GM12878 (cell line): Measurements from ENCODE around the gene AMT. TPM values are rescaled to one million over a fixed set of nuclear protein-coding genes. Genes with fewer than 3 reads are reported as not detected.

Experiments used
- ATF7 ChIP-seq: fragments of 450-650 bp; IDR thresholded peaks from 2 replicates; pipeline ENCODE4 v1.6.1; 2016; ENCODE audit warnings: low read depth, mild to moderate bottlenecking
- CEBPB ChIP-seq, 2 experiments: fragments of 150-350 bp in 1 of 2; IDR thresholded peaks; 2 replicates each; pipeline ENCODE4 v1.6.1; 2012 to 2014; ENCODE audit warnings: low read depth in 2 of 2, low read length in 2 of 2, borderline replicate concordance in 1 of 2, inconsistent platforms in 1 of 2
- CHD1 ChIP-seq: IDR thresholded peaks from 2 replicates; pipeline ENCODE4 v1.6.1; 2012; ENCODE audit warnings: low read depth, low read length, improper control_type of control experiment
- DPF2 ChIP-seq: fragments of 450-650 bp; IDR thresholded peaks from 2 replicates; pipeline ENCODE4 v1.6.1; 2017; ENCODE audit warnings: mild to moderate bottlenecking
- E2F8 ChIP-seq: fragments of 450-650 bp; IDR thresholded peaks from 2 replicates; pipeline ENCODE4 v1.6.1; 2018; ENCODE audit warnings: mild to moderate bottlenecking, low read depth, moderate library complexity; ENCODE audit not compliant: partially characterized antibody
- EGR1 ChIP-seq, 2 experiments: IDR thresholded peaks; 1 replicate in 1 of 2; 2 replicates in 1 of 2; pipeline ENCODE4 v1.6.1; 2011 to 2012; ENCODE audit warnings: low read depth in 2 of 2, low read length in 2 of 2, borderline replicate concordance in 1 of 2, mild to moderate bottlenecking in 1 of 2, moderate library complexity in 1 of 2
- KAT2A ChIP-seq: conservative IDR thresholded peaks from 2 replicates; pipeline ENCODE4 v1.6.1; 2011; ENCODE audit warnings: low read depth, low read length; ENCODE audit not compliant: control insufficient read depth
- MAX ChIP-seq: IDR thresholded peaks from 2 replicates; pipeline ENCODE4 v1.6.1; 2012; ENCODE audit warnings: low read depth, low read length, improper control_type of control experiment
- MYC ChIP-seq: IDR thresholded peaks from 2 replicates; pipeline ENCODE4 v1.6.1; 2011; ENCODE audit warnings: mild to moderate bottlenecking, low read length, moderate library complexity, inconsistent platforms; ENCODE audit not compliant: insufficient read depth, insufficient replicate concordance, insufficient read length, severe bottlenecking
- NFYB ChIP-seq: IDR thresholded peaks from 2 replicates; pipeline ENCODE4 v1.6.1; 2011; ENCODE audit warnings: low read depth, mild to moderate bottlenecking, low read length, improper control_type of control experiment, moderate library complexity; ENCODE audit not compliant: insufficient read depth
- NR2C1 ChIP-seq: fragments of 450-650 bp; IDR thresholded peaks from 2 replicates; pipeline ENCODE4 v1.6.1; 2017; ENCODE audit warnings: antibody characterized with exemption, mild to moderate bottlenecking, moderate library complexity
- RB1 ChIP-seq: fragments of 450-650 bp; formaldehyde crosslinking; IDR thresholded peaks from 2 replicates; pipeline ENCODE4 v1.6.1; 2017; ENCODE audit warnings: mild to moderate bottlenecking, borderline replicate concordance
- REST ChIP-seq: IDR thresholded peaks from 2 replicates; pipeline ENCODE4 v1.6.1; 2012; ENCODE audit warnings: mild to moderate bottlenecking, low read depth, low read length
- RFX5 ChIP-seq: IDR thresholded peaks from 2 replicates; pipeline ENCODE4 v1.6.1; 2011; ENCODE audit warnings: low read depth, low read length, improper control_type of control experiment
- SIN3A ChIP-seq: IDR thresholded peaks from 2 replicates; pipeline ENCODE4 v1.6.1; 2012; ENCODE audit warnings: low read depth, low read length, improper control_type of control experiment
- STAT1 ChIP-seq: fragments of 450-650 bp; conservative IDR thresholded peaks from 2 replicates; pipeline ENCODE4 v1.6.1; 2014; ENCODE audit warnings: antibody characterized with exemption, mild to moderate bottlenecking
- ZNF24 ChIP-seq: fragments of 450-650 bp; IDR thresholded peaks from 2 replicates; pipeline ENCODE4 v1.6.1; 2017; ENCODE audit warnings: antibody characterized with exemption, mild to moderate bottlenecking
- polyA plus RNA-seq, 11 experiments: library from polyadenylated mRNA; depleted of rRNA in 4 of 11; unstranded in 6 of 11; stranded (reverse) in 5 of 11; fragments of >200 nt; fragmentation: Nextera tagmentation in 4 of 11; fragmentation: Illumina TruSeq in 1 of 11; extraction: Ambion mirVana in 4 of 11; extraction: Trizol in 1 of 11; gene quantifications; 1 replicate in 1 of 11; 2 replicates in 10 of 11; pipeline versions ENCODE4 v1.2.1 to v1.2.3, GENCODE V29; 2011 to 2016; ENCODE audit warnings: inconsistent platforms in 2 of 11, missing spikeins in 2 of 11, low read depth in 1 of 11
- total RNA-seq, 4 experiments: library from RNA; depleted of rRNA in 3 of 4; stranded (reverse); fragments of >200 nt in 3 of 4; fragmentation: Illumina TruSeq in 1 of 4; extraction: Trizol in 1 of 4; gene quantifications; 2 replicates each; pipeline versions ENCODE4 v1.2.1 to v1.2.3, GENCODE V29; 2013 to 2021
- TF ChIP-seq, protein P1 (sequence below), 3 experiments: IDR thresholded peaks in 2 of 3; conservative IDR thresholded peaks in 1 of 3; 2 replicates each; pipeline ENCODE4 v1.5.1; 2011; ENCODE audit warnings: low read depth in 3 of 3, low read length in 3 of 3, mild to moderate bottlenecking in 3 of 3, control low read depth in 2 of 3, moderate library complexity in 2 of 3, inconsistent platforms in 1 of 3, mixed read lengths in 1 of 3; ENCODE audit not compliant: control insufficient read depth in 2 of 3, insufficient read depth in 1 of 3; ENCODE audit errors: extremely low read depth in 1 of 3
- TF ChIP-seq, protein P2 (sequence below): IDR thresholded peaks from 2 replicates; pipeline ENCODE4 v1.6.1; 2011; ENCODE audit warnings: mild to moderate bottlenecking, low read depth, low read length, moderate library complexity; ENCODE audit not compliant: insufficient replicate concordance

AMT gene
- total and polyA plus RNA-seq, 10 of the 15 experiments (the other 5 are each of a cell fraction or from before 2014, with no cell fraction given): 0.45 to 7.2 (median 2.6) TPM

- TF ChIP-seq E2F8 (no peak), MAX (0 out of 2 replicates have a peak, but pooled peaks have one; percentile 8), RFX5 (no peak), RB1 (peak; percentile 80; the same call in 1 of the 2 replicates), REST (no peak), ZNF24 (no peak), CEBPB (IDR thresholded peaks at IDR 0.05; ENCODE audit: borderline replicate concordance in 1 of 2, low read depth in 2 of 2, low read length in 2 of 2) (no peak), DPF2 (peak; percentile 89), ATF7 (no peak), EGR1 (IDR thresholded peaks at IDR 0.05; ENCODE audit: borderline replicate concordance in 1 of 2, low read depth in 2 of 2, low read length in 2 of 2) (0 out of 3 replicates have a peak, but pooled peaks of 1 of the 2 experiments have one; percentile 17), KAT2A (no peak), STAT1 (no peak), MYC (no peak), NR2C1 (peak; percentile 88), SIN3A (0 out of 2 replicates have a peak, but pooled peaks have one; percentile 54), NFYB (no peak), CHD1 (no peak)
- TF ChIP-seq, protein P1, sequence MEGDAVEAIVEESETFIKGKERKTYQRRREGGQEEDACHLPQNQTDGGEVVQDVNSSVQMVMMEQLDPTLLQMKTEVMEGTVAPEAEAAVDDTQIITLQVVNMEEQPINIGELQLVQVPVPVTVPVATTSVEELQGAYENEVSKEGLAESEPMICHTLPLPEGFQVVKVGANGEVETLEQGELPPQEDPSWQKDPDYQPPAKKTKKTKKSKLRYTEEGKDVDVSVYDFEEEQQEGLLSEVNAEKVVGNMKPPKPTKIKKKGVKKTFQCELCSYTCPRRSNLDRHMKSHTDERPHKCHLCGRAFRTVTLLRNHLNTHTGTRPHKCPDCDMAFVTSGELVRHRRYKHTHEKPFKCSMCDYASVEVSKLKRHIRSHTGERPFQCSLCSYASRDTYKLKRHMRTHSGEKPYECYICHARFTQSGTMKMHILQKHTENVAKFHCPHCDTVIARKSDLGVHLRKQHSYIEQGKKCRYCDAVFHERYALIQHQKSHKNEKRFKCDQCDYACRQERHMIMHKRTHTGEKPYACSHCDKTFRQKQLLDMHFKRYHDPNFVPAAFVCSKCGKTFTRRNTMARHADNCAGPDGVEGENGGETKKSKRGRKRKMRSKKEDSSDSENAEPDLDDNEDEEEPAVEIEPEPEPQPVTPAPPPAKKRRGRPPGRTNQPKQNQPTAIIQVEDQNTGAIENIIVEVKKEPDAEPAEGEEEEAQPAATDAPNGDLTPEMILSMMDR (IDR thresholded peaks at IDR 0.05 in 2 of 3, conservative IDR thresholded peaks at IDR 0.05 in 1 of 3; ENCODE audit: control insufficient read depth in 2 of 3, extremely low read depth in 1 of 3, insufficient read depth in 1 of 3, low read depth in 3 of 3, low read length in 3 of 3): no peak
- TF ChIP-seq, protein P2, sequence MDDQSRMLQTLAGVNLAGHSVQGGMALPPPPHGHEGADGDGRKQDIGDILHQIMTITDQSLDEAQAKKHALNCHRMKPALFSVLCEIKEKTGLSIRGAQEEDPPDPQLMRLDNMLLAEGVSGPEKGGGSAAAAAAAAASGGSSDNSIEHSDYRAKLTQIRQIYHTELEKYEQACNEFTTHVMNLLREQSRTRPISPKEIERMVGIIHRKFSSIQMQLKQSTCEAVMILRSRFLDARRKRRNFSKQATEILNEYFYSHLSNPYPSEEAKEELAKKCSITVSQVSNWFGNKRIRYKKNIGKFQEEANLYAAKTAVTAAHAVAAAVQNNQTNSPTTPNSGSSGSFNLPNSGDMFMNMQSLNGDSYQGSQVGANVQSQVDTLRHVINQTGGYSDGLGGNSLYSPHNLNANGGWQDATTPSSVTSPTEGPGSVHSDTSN: no peak
These were observed 10.7 kb downstream of the AMT start (continued) for GRCh38 chr3:49411535-49411967.
